Panc1 (cell line): ENCODE results near the gene RNASE7. TPM values are rescaled to one million over a fixed set of nuclear protein-coding genes. Genes with fewer than 3 reads are reported as not detected.
"Not testable (repeated sequence)": the region's sequence is repeated elsewhere in the genome, so short reads cannot be mapped to it uniquely, and the experiment has no call there.

Experiments
- ATAC-seq: fragments of 200-7000 bp; cut with Tn5 transposase; 2 replicates; pipeline ENCODE4 v1.9.1; 2020; ENCODE audit warnings: mild to moderate bottlenecking, moderate library complexity
- BruUV-seq: library from RNA; stranded (reverse); fragments of 400-500 nt; replicated peaks from 2 replicates; lab custom pipeline; 2021; lab: Mats Ljungman, UMichigan
- CTCF ChIA-PET: fragments of 300-600 bp; sonication (Branson Sonifier 250); formaldehyde crosslinking; loops from one replicate; lab custom pipeline; 2022; ENCODE audit warnings: antibody characterized with exemption; lab: Charles Lee
- POLR2A ChIA-PET: fragments of 300-600 bp; sonication (Branson Sonifier 250); formaldehyde crosslinking; loops from one replicate; lab custom pipeline; 2022; ENCODE audit warnings: antibody characterized with exemption; lab: Charles Lee
- DNase-seq: peaks from one replicate; pipeline ENCODE4 v3.0.0-alpha.2; 2010; ENCODE audit warnings: low read depth, low spot score
- H3K27ac ChIP-seq: 2 replicates; pipeline ENCODE4 v1.5.1; 2011; ENCODE audit warnings: mild to moderate bottlenecking, low read length, inconsistent platforms
- H3K27me3 ChIP-seq: fragments of 200-500 bp; sonication (Bioruptor generic); 2 replicates; pipeline ENCODE4 v1.6.0; 2014; ENCODE audit warnings: low read length, inconsistent platforms; ENCODE audit not compliant: control insufficient read depth, insufficient read depth
- H3K36me3 ChIP-seq: fragments of 200-500 bp; sonication (Bioruptor generic); 2 replicates; pipeline ENCODE4 v1.5.1; 2014; ENCODE audit warnings: inconsistent platforms, mild to moderate bottlenecking, low read length, moderate library complexity; ENCODE audit not compliant: control insufficient read depth, insufficient read depth
- H3K4me1 ChIP-seq: 2 replicates; pipeline ENCODE4 v1.5.1; 2011; ENCODE audit warnings: inconsistent platforms, mild to moderate bottlenecking, low read length, moderate library complexity; ENCODE audit not compliant: control insufficient read depth, insufficient read depth
- H3K4me3 ChIP-seq, 2 experiments: 2 replicates each; pipeline ENCODE4 v1.5.1; 2011 to 2012; ENCODE audit warnings: low read depth in 2 of 2, low read length in 2 of 2, mild to moderate bottlenecking in 2 of 2, inconsistent platforms in 1 of 2, moderate library complexity in 1 of 2
- H3K9me3 ChIP-seq: fragments of 200-500 bp; sonication (Bioruptor generic); 2 replicates; pipeline ENCODE4 v1.5.1; 2014; ENCODE audit warnings: low read depth, mild to moderate bottlenecking, inconsistent platforms, low read length, moderate library complexity; ENCODE audit not compliant: control insufficient read depth, insufficient read depth
- POLR2AphosphoS5 ChIP-seq: IDR thresholded peaks from 2 replicates; pipeline ENCODE4 v1.6.1; 2012; ENCODE audit warnings: mild to moderate bottlenecking, low read depth, low read length, moderate library complexity
- SIN3A ChIP-seq: IDR thresholded peaks from 2 replicates; pipeline ENCODE4 v1.6.1; 2012; ENCODE audit warnings: low read depth, mild to moderate bottlenecking, low read length, moderate library complexity, borderline replicate concordance; ENCODE audit not compliant: insufficient read depth
- TCF7L2 ChIP-seq: IDR thresholded peaks from 2 replicates; pipeline ENCODE4 v1.6.1; 2011; ENCODE audit warnings: mild to moderate bottlenecking, low read depth, low read length, inconsistent platforms
- in situ Hi-C: cut with HindIII; loops from 2 replicates; pipeline ENCODE4 v1.10.0; 2016; ENCODE audit warnings: low sequenced_read_pairs, low pct_unique_long_range_greater_than_20kb
- intact Hi-C: fragments of 100-400 bp; cut with micrococcal nuclease; formaldehyde crosslinking; loops from one replicate; pipeline ENCODE4 v1.10.0; 2022; ENCODE audit not compliant: unreplicated experiment
- total RNA-seq: library from RNA; stranded (reverse); gene quantifications from one replicate; pipeline ENCODE4 v1.2.1, GENCODE V29; 2021; ENCODE audit not compliant: unreplicated experiment
- TF ChIP-seq, protein P1 (sequence below): fragments of 450-650 bp; IDR thresholded peaks from 2 replicates; pipeline ENCODE4 v1.5.1; 2017; ENCODE audit warnings: mild to moderate bottlenecking
- TF ChIP-seq, protein P2 (sequence below), 2 experiments: IDR thresholded peaks; 2 replicates each; pipeline ENCODE4 v1.6.1; 2011 to 2012; ENCODE audit warnings: low read depth in 2 of 2, control low read depth in 1 of 2, low read length in 1 of 2, mild to moderate bottlenecking in 1 of 2, moderate library complexity in 1 of 2; ENCODE audit not compliant: insufficient read depth in 1 of 2

Gene RNASE7
- total RNA-seq, 1 experiment from 2014 or later, result not detected

DNA sequence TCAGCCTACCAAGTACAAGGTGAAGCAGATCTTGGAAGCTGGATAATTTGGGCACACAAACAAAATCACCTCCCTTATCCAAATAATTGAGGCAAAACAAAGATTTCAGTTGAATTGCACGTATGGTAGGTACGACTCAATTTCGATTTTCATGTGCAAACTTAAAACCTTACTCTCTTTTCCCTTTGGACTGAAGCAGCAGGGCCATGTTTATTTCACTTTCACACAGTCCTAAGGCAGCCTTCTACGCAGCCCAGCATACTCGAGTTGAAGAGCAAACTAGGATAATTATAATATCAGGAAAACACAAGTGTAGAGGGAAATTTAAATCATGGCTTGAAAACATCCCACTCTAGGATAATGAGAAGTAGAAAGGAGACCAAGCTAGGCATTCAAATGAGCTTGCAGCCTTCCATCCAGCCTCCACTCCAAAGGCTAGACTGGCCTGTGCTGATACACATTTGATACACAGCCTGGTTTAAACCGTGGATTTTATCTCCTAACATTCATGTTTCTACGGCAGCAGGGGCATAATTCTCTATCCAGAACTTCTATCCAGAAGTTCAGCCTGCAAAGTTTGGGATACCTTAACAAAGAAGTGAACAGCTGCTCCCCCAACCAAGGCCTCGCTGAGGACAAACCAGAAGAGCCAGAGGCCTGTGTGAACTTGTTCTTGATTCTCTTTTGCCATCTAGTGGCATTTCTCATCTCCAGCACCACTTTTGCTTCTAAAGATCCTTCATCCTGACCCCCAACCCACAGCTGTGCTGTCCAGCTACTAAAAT is 2.4 kb upstream of the RNASE7 start:
- no peaks in the 10 kb centered on the region for H3K4me1 ChIP-seq
- no peak for DNase-seq
- ChIA-PET POLR2A (no interaction called here), CTCF (interaction anchor here (0.6 to 2.8 kb wide), 3 partner anchors 25 to 65 kb away, joined by 3 to 33 read pairs (median 5); no protein-coding TSS in a partner anchor)
- intact Hi-C loops (loop anchor here (2.0 kb wide), 1 partner anchor 25 kb away; no protein-coding TSS in a partner anchor), in situ Hi-C loops (no loop called here)
- BruUV-seq, result no TSS peak
- H3K36me3 ChIP-seq, result no peaks in the 10 kb centered on the region
- no peak overlapping the region for H3K4me3 ChIP-seq
- no peak overlapping the region for H3K27ac ChIP-seq
- H3K27me3 ChIP-seq, result no peaks in the 10 kb centered on the region; the same call in none of the 2 replicates
- no peaks in the 10 kb centered on the region for H3K9me3 ChIP-seq
- no peak for TF ChIP-seq POLR2AphosphoS5
- TF ChIP-seq, protein P1, sequence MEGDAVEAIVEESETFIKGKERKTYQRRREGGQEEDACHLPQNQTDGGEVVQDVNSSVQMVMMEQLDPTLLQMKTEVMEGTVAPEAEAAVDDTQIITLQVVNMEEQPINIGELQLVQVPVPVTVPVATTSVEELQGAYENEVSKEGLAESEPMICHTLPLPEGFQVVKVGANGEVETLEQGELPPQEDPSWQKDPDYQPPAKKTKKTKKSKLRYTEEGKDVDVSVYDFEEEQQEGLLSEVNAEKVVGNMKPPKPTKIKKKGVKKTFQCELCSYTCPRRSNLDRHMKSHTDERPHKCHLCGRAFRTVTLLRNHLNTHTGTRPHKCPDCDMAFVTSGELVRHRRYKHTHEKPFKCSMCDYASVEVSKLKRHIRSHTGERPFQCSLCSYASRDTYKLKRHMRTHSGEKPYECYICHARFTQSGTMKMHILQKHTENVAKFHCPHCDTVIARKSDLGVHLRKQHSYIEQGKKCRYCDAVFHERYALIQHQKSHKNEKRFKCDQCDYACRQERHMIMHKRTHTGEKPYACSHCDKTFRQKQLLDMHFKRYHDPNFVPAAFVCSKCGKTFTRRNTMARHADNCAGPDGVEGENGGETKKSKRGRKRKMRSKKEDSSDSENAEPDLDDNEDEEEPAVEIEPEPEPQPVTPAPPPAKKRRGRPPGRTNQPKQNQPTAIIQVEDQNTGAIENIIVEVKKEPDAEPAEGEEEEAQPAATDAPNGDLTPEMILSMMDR, result peak; percentile 71
- peak; percentile 94 for ATAC-seq

DNA sequence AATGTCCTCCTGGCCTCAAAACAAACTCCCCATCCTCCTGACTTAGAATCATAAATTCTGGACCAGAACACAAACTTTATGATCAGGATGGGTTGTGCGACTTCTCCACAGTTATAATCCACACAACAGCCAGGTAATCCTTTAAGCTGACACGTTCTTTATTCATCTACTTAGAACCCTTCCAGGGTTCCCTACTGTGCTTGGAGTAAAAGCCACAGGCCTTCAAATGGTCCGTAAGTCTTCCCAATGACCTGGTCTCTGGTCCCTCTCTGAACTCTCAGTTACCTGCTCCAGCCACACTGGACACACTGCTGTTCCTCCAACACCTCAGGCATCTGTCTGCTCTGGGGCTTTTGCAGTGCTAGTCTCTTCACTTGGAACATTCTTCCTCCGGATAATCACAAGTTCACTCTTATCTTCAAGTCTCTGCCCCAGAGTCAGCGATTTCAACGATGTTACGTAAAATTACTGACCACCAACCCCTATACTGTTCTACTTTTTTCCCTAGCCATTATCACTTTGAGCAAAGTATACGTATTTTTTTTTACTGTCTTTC is 1.7 kb upstream of the RNASE7 start:
- in situ Hi-C loops, result no loop called here

DNA sequence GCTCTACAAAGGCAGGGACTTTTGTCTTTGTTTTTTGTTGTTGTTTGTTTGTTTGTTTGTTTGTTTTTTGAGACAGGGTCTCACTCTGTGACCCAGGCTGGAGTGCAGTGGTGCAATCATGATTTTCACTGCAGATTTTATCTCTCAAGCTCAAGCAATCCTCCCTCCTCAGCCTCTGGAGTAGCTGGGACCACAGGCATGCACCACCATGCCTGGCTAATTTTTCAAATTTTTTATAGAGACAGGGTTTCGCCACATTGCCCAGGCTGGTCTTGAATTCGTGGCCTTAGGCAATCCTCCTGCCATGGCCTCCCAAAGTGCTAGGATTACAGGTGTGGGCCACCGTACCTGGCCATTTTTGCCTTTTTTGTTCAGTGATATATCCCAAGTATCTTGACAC is 1.2 kb upstream of the RNASE7 start:
- DNase-seq, H3K27me3 ChIP-seq, H3K4me3 ChIP-seq, ATAC-seq, H3K27ac ChIP-seq, H3K9me3 ChIP-seq, BruUV-seq, H3K4me1 ChIP-seq, POLR2A ChIA-PET, in situ Hi-C loops, H3K36me3 ChIP-seq: not testable (repeated sequence)
- intact Hi-C loops, result loop anchor here (2.0 kb wide), 1 partner anchor 26 kb away; no protein-coding TSS in a partner anchor
- CTCF ChIA-PET, result interaction anchor here (0.7 to 2.8 kb wide), 2 partner anchors 26 to 532 kb away, joined by 3 to 33 read pairs; no protein-coding TSS in a partner anchor

More for the DNA sequence above, 1.7 kb upstream of the RNASE7 start:
- Histone ChIP-seq H3K9me3 (no peaks in the 10 kb centered on the region), H3K4me1 (no peaks in the 10 kb centered on the region), H3K36me3 (no peaks in the 10 kb centered on the region), H3K4me3 (no peak overlapping the region), H3K27me3 (peaks cover under 1% of the 10 kb centered on the region), H3K27ac (no peak overlapping the region)
- ATAC-seq (peak; percentile 34; the same call in 1 of the 2 replicates), DNase-seq (no peak)
- TF ChIP-seq POLR2AphosphoS5 (no peak), SIN3A (no peak), TCF7L2 (no peak)
- TF ChIP-seq, protein P2, sequence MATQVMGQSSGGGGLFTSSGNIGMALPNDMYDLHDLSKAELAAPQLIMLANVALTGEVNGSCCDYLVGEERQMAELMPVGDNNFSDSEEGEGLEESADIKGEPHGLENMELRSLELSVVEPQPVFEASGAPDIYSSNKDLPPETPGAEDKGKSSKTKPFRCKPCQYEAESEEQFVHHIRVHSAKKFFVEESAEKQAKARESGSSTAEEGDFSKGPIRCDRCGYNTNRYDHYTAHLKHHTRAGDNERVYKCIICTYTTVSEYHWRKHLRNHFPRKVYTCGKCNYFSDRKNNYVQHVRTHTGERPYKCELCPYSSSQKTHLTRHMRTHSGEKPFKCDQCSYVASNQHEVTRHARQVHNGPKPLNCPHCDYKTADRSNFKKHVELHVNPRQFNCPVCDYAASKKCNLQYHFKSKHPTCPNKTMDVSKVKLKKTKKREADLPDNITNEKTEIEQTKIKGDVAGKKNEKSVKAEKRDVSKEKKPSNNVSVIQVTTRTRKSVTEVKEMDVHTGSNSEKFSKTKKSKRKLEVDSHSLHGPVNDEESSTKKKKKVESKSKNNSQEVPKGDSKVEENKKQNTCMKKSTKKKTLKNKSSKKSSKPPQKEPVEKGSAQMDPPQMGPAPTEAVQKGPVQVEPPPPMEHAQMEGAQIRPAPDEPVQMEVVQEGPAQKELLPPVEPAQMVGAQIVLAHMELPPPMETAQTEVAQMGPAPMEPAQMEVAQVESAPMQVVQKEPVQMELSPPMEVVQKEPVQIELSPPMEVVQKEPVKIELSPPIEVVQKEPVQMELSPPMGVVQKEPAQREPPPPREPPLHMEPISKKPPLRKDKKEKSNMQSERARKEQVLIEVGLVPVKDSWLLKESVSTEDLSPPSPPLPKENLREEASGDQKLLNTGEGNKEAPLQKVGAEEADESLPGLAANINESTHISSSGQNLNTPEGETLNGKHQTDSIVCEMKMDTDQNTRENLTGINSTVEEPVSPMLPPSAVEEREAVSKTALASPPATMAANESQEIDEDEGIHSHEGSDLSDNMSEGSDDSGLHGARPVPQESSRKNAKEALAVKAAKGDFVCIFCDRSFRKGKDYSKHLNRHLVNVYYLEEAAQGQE (IDR thresholded peaks at IDR 0.05; ENCODE audit: insufficient read depth in 1 of 2, low read depth in 2 of 2, low read length in 1 of 2), result no peak
- TF ChIP-seq, protein P1, result peak; percentile 41
- ChIA-PET CTCF (interaction anchor here (0.6 to 2.8 kb wide), 4 partner anchors 25 to 532 kb away, joined by 3 to 33 read pairs (median 4); no protein-coding TSS in a partner anchor), POLR2A (no interaction called here)
- BruUV-seq, result no TSS peak
- intact Hi-C loops, result loop anchor here (2.0 kb wide), 1 partner anchor 26 kb away; no protein-coding TSS in a partner anchor
